ENCODE data around the gene ACTG2.

ACTG2 gene

DNA sequence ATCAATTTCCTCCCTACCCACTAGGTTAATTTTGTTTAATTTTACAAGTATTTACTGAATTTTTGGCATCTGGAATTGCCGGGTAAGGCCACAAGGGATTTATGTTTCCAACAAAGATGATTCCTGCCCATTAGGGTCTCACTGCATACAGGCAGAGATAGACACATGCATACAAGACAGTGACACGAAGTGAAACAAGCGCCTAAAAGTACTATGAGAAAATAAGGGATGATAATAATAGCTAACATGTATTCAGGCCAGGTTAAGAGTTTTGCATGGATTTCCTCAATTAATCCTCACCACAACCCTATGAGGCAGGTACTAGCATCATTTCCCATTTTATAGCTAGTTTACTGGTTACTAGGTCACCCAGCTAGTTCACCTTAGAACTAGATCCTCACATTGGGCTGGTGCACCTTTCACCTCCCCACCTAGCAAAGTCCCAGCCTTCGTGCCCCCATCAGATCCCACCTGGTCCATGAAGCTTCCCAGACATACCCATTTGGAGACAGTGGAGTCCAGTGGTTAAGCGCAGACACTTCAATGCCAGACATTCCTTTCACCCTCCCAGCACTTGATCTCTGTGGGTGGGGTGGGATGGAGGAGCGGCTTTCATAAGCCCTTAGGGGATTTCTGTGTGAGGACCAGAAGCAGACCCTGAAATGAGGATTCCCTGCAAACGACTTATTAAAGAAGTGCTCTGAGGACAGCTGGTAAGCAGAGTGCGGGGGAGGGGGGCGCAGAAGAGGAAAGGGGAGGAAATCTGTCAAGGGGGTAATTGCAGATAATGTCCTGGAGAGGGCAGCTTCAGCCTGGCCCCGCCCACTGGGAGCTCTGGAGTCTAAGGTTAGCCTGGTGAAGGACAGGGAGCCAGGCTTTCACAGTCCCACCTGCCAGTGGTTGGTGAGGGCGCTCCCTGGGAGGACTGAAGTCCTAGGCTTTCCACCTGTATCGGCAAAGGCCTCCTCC lies 28.1 kb downstream of the ACTG2 start:
- TF ChIP-seq, protein P1, sequence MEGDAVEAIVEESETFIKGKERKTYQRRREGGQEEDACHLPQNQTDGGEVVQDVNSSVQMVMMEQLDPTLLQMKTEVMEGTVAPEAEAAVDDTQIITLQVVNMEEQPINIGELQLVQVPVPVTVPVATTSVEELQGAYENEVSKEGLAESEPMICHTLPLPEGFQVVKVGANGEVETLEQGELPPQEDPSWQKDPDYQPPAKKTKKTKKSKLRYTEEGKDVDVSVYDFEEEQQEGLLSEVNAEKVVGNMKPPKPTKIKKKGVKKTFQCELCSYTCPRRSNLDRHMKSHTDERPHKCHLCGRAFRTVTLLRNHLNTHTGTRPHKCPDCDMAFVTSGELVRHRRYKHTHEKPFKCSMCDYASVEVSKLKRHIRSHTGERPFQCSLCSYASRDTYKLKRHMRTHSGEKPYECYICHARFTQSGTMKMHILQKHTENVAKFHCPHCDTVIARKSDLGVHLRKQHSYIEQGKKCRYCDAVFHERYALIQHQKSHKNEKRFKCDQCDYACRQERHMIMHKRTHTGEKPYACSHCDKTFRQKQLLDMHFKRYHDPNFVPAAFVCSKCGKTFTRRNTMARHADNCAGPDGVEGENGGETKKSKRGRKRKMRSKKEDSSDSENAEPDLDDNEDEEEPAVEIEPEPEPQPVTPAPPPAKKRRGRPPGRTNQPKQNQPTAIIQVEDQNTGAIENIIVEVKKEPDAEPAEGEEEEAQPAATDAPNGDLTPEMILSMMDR (IDR thresholded peaks at IDR 0.05; ENCODE audit: control insufficient read depth, extremely low read depth, insufficient read depth): no peak
- no peak overlapping the region for H3K4me3 ChIP-seq (ENCODE audit: low read depth, low read length)
- DNase-seq (ENCODE audit: low read depth): no peak

DNA sequence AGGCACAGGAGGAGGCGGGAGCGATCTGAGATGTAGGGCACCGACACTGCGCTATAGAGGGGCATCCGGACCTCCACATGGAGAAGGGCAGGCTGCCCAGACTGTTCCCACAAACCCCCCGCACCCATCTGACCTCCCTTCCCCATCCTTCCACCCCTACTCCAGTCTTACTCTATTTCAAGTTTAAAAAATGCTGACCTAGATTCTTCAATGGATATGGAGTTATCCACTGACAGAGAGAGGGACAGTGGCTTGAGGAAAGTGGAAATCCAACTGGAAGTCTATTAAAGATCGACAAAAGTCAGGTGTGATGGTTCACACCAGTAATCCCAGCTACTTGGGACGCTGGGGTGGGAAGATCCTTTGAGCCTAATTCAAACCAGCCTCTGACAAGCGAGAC lies 28.8 kb downstream of the ACTG2 start:
- H3K4me3 ChIP-seq (ENCODE audit: low read depth, low read length): no peak overlapping the region
- TF ChIP-seq, protein P1 (IDR thresholded peaks at IDR 0.05; ENCODE audit: control insufficient read depth, extremely low read depth, insufficient read depth): no peak
- no peak for DNase-seq (ENCODE audit: low read depth)

DNA sequence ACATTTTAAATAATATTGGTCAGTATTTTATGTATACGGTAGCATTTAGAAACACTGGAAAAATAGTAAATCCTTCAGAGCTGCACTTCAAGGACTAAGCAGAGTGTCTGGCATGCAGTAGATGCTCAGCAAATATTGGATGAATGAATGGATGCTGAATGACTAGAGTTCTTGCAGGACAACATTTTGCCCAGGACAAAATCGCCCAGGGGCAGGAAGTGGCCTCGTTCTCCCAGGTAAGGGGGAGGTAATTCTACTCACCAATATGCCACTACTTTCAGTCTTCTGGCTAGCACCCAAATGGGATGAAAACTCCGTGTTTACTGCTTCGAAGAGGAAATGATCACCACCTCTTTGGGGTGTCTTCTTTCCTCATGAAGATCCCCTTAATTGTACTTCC lies 29.9 kb downstream of the ACTG2 start:
- DNase-seq (ENCODE audit: low read depth): no peak
- TF ChIP-seq, protein P1 (IDR thresholded peaks at IDR 0.05; ENCODE audit: control insufficient read depth, extremely low read depth, insufficient read depth): no peak
- H3K4me3 ChIP-seq (ENCODE audit: low read depth, low read length): no peak overlapping the region

DNA sequence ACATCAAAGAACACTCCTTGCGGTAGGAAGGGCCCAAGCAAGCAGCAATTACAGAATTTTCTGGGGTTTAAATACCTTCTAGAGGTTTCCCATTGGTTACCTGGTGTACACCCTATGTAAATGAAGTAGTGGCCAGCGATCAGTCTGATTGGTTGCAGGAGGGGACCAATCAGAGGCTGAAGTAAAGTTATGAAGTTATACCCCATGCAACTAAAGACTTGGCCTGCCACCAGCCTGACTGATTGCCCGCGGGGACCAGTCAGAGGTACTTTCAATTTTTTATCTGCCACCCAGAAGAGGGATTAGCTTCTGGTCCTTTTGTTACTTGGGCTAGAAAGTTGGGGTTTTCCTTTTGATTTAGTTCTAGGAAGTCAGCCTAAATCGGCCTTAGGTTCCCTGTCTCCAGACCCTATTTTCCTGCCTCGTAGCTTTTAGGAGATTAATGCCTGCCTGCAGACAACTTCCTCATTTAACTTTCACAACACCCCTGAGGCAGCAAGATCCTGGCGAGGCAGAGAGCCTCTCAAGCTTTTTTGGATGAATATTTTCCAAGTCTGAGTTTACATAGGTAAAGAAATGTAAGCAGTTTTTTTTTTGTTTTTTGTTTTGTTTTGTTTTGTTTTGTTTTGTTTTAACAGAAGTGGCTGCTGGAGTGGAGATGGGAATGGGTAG lies 32.4 kb downstream of the ACTG2 start:
- no peak overlapping the region for H3K4me3 ChIP-seq (ENCODE audit: low read depth, low read length)
- TF ChIP-seq, protein P1 (IDR thresholded peaks at IDR 0.05; ENCODE audit: control insufficient read depth, extremely low read depth, insufficient read depth): no peak
- DNase-seq (ENCODE audit: low read depth): no peak

DNA sequence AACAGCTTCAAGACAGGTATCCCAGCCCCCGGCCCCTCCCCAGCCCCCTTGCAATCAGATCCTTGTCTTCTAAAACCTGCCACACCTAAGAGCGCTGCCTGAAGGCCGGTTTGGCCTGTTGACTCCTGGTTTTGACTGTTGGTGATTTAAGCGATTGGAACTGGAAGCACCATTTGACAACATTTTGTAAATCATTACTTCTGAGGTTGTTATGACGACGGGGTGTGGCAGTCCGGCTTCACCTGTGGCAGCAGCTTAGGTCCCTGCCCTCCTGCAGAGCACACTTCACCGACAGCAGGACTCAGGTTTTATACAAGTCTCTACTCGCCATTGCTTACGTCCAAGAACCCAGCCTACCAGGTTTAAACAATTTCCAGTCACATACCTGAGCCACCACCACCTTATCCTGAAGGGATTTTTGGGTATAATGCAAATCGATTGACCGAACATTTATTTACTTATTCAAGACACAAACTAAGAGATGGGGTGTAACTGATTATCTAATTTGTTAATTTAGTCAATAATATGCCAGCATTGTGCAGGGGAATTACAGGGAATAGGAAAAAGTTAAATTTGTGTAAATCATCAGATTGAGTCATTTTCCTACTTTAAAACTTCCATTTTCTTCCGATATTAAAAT lies 33.2 kb downstream of the ACTG2 start:
- H3K4me3 ChIP-seq (ENCODE audit: low read depth, low read length): peak overlapping the region; percentile 73
- TF ChIP-seq, protein P1 (IDR thresholded peaks at IDR 0.05; ENCODE audit: control insufficient read depth, extremely low read depth, insufficient read depth): no peak
- DNase-seq (ENCODE audit: low read depth): no peak

DNA sequence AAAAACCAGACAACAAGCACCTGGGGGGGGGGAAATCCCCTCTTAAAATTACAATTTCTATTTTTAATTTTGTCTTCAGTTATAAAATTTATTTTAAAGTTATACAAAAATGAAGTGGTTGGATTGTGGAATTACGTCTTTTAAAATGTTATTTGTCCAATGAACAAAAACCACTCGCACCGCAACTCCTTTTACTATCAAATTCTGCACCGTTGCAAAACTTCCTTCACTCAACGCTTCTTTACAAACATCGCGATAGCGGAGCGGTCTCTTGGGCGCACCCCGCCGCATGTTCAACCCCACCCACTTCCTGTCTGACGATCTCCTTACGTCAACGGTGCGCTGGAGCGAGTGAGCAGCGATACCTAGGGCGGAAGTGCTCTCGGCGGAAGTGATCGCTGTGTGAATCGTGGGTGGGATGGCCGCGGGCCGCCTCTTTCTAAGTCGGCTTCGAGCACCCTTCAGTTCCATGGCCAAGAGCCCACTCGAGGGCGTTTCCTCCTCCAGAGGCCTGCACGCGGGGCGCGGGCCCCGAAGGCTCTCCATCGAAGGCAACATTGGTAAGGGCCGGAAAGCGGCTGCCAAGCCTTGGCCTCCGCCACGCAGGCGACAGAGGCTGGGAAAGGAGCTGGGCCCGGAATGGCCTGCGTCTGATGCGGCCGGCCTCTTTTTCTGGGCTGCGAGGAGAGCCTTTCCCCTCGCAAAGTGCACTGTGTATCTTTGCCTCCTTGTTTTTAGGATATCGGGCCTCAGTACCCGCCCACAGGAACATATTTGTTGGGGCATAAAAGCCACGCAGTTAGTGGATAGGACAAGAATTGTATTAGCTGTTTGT lies 33.9 kb downstream of the ACTG2 start, which contains the start of gene DGUOK:
Gene DGUOK (plus strand): TSS at position 388 of the 835 bp plus-strand sequence. CDS start 31 bp downstream, at position 419.
- peak within 1 kb of the TSS; percentile 73 for H3K4me3 ChIP-seq (ENCODE audit: low read depth, low read length)
- TF ChIP-seq, protein P1 (IDR thresholded peaks at IDR 0.05; ENCODE audit: control insufficient read depth, extremely low read depth, insufficient read depth): no peak
- peak; percentile 89 for DNase-seq (ENCODE audit: low read depth)
